Natural killer cell (primary cell): Measurements from ENCODE around the gene NPIPA1. TPM values are rescaled to one million over a fixed set of nuclear protein-coding genes. Genes with fewer than 3 reads are reported as not detected.
"Not testable (repeated sequence)": the region's sequence is repeated elsewhere in the genome, so short reads cannot be mapped to it uniquely, and the experiment has no call there.

Experiments used
- ATAC-seq, 3 donors: fragments of 150-1000 bp in 2 of 3; fragments of 200-7000 bp in 1 of 3; cut with Tn5 transposase; 1 replicate in 1 of 3; 2 replicates in 2 of 3; pipeline ENCODE4 v1.10.0; 2021; ENCODE audit warnings: mild to moderate bottlenecking in 2 of 3, moderate library complexity in 2 of 3
- DNase-seq, 2 donors: peaks; one replicate each; pipeline versions ENCODE4 v3.0.0 to v3.0.0-alpha.2; 2013 to 2021; ENCODE audit warnings: mixed read lengths in 1 of 2
- H3K27ac ChIP-seq: one replicate; pipeline ENCODE4 v1.5.1; 2013; ENCODE audit warnings: mild to moderate bottlenecking, low read length
- H3K27me3 ChIP-seq: one replicate; pipeline ENCODE4 v1.6.1; 2013; ENCODE audit warnings: low read length; ENCODE audit not compliant: control insufficient read depth, insufficient read depth
- H3K36me3 ChIP-seq: one replicate; pipeline ENCODE4 v1.6.1; 2013; ENCODE audit warnings: low read length; ENCODE audit not compliant: control insufficient read depth, insufficient read depth
- H3K4me1 ChIP-seq: one replicate; pipeline ENCODE4 v1.6.1; 2013; ENCODE audit warnings: low read length; ENCODE audit not compliant: control insufficient read depth, insufficient read depth
- H3K4me3 ChIP-seq: one replicate; pipeline ENCODE4 v1.5.1; 2013; ENCODE audit warnings: low read length
- H3K9me3 ChIP-seq: one replicate; pipeline ENCODE4 v1.6.1; 2013; ENCODE audit warnings: low read length; ENCODE audit not compliant: control insufficient read depth, insufficient read depth
- H3K27ac Mint-ChIP-seq, 2 donors: one replicate each; pipeline ENCODE4 v1.8.0; 2022; ENCODE audit warnings: mild to moderate bottlenecking in 2 of 2, mixed read lengths in 2 of 2, moderate library complexity in 1 of 2
- H3K27me3 Mint-ChIP-seq, 2 donors: one replicate each; pipeline ENCODE4 v1.8.0; 2022; ENCODE audit warnings: low read depth in 2 of 2, mixed read lengths in 2 of 2
- H3K36me3 Mint-ChIP-seq: one replicate; pipeline ENCODE4 v1.8.0; 2022; ENCODE audit warnings: mixed read lengths
- H3K4me1 Mint-ChIP-seq, 2 donors: one replicate each; pipeline ENCODE4 v1.8.0; 2022; ENCODE audit warnings: mixed read lengths in 2 of 2
- H3K4me3 Mint-ChIP-seq: one replicate; pipeline ENCODE4 v1.8.0; 2022; ENCODE audit warnings: mild to moderate bottlenecking, moderate library complexity, mixed read lengths
- H3K9me3 Mint-ChIP-seq, 2 donors: one replicate each; pipeline ENCODE4 v1.8.0; 2022; ENCODE audit warnings: mixed read lengths in 2 of 2
- WGBS: methylation state at CpG from one replicate; pipeline ENCODE4 v1.1.7; 2013; ENCODE audit warnings: missing lambda C conversion rate; ENCODE audit not compliant: insufficient coverage; 5-methylcytosine and 5-hydroxymethylcytosine counted together
- intact Hi-C: fragments of 100-400 bp; cut with micrococcal nuclease; formaldehyde crosslinking; loops from one replicate; pipeline ENCODE4 v1.14.2; 2022
- total RNA-seq, 4 donors: library from RNA; stranded (reverse); fragments of 120-200 nt in 1 of 4; gene quantifications; one replicate each; pipeline versions ENCODE4 v1.2.3 to v1.2.4, GENCODE V29; 2013 to 2022

NPIPA1 gene
- total RNA-seq, 3 donors from 2014 or later (not counting 1 experiment from before 2014, with no cell fraction given): 123 to 136 (median 124) TPM

- H3K27ac Mint-ChIP-seq, H3K9me3 ChIP-seq, intact Hi-C loops, DNase-seq, H3K27me3 Mint-ChIP-seq, H3K36me3 ChIP-seq, ATAC-seq, H3K36me3 Mint-ChIP-seq, H3K4me1 ChIP-seq, H3K4me3 Mint-ChIP-seq, H3K27me3 ChIP-seq, H3K9me3 Mint-ChIP-seq, H3K4me3 ChIP-seq, H3K27ac ChIP-seq: not testable (repeated sequence)
- peaks cover 7 to 21% of the 10 kb centered on the region in 2 donors for H3K4me1 Mint-ChIP-seq
- WGBS: 56% methylated on average over 2 of the region's 3 CpGs
These were observed 44.0 kb downstream of the NPIPA1 start for GRCh38 chr16:14981234-14981633.

DNA sequence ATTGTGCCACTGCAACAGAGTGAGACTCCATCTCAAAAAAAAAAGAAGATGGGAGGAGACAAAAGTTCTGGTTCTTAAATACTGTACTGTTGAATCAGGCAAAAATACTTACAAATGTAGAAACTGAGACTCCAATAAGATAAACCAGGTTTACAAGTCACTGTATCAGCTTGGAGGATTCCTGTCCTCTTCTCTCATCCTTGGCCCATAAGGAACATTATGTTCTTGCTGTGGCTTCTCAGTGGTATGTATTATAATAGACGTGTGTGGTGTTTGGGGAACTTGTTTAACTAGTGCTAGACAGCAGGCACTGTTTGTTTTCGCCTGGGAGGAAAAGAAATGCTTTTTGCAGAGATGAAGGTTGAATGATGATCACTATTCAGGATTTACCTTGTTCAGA lies 45.3 kb downstream of the NPIPA1 start:
- ATAC-seq, intact Hi-C loops, H3K27ac ChIP-seq, H3K27me3 Mint-ChIP-seq, H3K4me3 Mint-ChIP-seq, H3K4me3 ChIP-seq, DNase-seq, H3K36me3 ChIP-seq, H3K27me3 ChIP-seq, H3K36me3 Mint-ChIP-seq, H3K4me1 ChIP-seq, H3K27ac Mint-ChIP-seq, H3K9me3 ChIP-seq, H3K9me3 Mint-ChIP-seq: not testable (repeated sequence)
- no CpG with 5 or more reads among the region's 2 CpGs for WGBS
- H3K4me1 Mint-ChIP-seq: peaks cover 4 to 14% of the 10 kb centered on the region in 2 donors

DNA sequence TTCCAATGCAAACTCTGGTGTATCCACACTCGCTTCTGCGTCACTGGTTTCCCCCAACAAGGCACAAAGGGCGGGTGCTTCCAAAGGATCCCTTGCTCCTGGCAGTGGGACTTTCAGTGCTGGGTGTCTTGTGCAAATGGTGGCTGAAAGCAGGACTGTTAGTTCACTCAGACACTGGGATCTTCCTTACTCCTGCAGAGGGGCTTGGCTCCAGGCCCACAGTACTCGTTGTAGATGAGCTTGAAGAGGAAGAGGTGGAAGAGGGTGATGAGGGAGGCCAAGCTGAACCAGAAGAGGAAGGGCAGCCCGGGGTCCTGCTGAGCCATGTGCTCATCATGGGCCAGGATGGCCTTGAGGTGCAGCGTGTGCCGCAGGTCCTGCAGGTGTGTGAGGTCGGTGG lies 50.8 kb downstream of the NPIPA1 start:
- Mint-ChIP-seq H3K4me1 (peaks cover 22 to 29% of the 10 kb centered on the region in 2 donors), H3K4me3 (peak overlapping the region; percentile 5), H3K27ac (peak overlapping the region in 1 of 2 donors; percentile 52)
- H3K36me3 Mint-ChIP-seq, H3K27me3 ChIP-seq, H3K27ac ChIP-seq, H3K27me3 Mint-ChIP-seq, H3K36me3 ChIP-seq, DNase-seq, intact Hi-C loops, H3K4me1 ChIP-seq, H3K4me3 ChIP-seq, H3K9me3 Mint-ChIP-seq, H3K9me3 ChIP-seq: not testable (repeated sequence)
- peak in 1 of 3 donors; percentile 18 for ATAC-seq
- 73% methylated on average over 7 of the region's 8 CpGs for WGBS

- H3K4me1 ChIP-seq, H3K27me3 ChIP-seq, H3K9me3 ChIP-seq, H3K27me3 Mint-ChIP-seq, DNase-seq, intact Hi-C loops, H3K9me3 Mint-ChIP-seq, H3K27ac ChIP-seq, H3K36me3 Mint-ChIP-seq, H3K36me3 ChIP-seq, H3K4me3 ChIP-seq: not testable (repeated sequence)
- ATAC-seq: peak in 2 of 3 donors; percentile 18 to 54
- Mint-ChIP-seq H3K27ac (peak overlapping the region in 1 of 2 donors; percentile 52), H3K4me1 (peaks cover 23 to 33% of the 10 kb centered on the region in 2 donors), H3K4me3 (peak overlapping the region; percentile 72)
- 89% methylated on average over 25 of the region's 25 CpGs for WGBS
These were observed 51.5 kb downstream of the NPIPA1 start for GRCh38 chr16:14988661-14989191.

DNA sequence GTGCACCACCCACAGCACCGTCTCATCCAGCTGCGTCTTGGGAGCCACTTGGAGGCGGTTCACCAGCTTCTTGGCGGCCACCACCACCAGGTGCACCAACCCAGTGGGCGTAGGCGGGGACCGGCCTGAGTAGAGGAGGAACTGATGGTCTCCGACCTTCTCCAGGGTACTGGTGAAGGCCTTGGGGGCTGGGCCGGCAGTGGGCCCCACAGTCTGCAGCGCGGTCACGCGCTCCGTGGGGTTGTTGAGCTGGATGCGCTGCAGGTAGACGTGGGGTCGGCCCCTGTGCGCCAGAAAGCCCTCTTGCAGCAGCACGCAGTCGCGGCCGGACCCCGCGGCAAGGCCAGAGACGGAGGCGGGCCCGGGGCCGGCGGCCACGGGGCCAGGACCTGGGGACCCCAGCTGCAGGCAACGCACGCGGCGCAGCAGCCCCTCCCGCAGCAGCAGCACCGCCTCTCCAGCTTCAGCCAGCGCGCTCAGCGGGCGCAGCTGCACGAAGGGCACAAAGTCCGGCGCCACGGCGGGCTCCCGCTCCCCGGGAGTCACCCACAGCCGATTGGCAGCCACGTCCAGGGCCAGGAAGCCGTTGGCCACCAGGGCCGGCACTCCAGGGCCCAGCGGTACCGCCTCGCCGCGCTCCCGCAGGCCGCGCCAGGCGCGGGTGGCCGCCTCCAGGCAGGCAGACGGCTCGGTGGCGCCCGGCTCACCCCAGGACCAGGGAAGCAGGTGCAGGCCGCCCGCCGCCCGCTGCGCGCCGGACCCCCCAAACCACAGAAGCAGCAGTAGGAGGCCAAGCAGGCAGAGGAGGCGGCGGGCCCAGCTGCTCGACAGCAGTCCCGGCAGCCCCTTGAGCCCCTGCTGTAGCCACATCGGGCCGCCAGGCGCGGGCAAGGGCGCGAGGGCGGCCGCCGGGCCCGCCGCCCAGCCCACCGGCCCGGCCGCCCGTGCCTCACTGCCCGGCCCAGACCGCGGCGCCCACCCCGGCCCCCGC lies 52.3 kb downstream of the NPIPA1 start:
- H3K27ac Mint-ChIP-seq: not testable (repeated sequence)

DNA sequence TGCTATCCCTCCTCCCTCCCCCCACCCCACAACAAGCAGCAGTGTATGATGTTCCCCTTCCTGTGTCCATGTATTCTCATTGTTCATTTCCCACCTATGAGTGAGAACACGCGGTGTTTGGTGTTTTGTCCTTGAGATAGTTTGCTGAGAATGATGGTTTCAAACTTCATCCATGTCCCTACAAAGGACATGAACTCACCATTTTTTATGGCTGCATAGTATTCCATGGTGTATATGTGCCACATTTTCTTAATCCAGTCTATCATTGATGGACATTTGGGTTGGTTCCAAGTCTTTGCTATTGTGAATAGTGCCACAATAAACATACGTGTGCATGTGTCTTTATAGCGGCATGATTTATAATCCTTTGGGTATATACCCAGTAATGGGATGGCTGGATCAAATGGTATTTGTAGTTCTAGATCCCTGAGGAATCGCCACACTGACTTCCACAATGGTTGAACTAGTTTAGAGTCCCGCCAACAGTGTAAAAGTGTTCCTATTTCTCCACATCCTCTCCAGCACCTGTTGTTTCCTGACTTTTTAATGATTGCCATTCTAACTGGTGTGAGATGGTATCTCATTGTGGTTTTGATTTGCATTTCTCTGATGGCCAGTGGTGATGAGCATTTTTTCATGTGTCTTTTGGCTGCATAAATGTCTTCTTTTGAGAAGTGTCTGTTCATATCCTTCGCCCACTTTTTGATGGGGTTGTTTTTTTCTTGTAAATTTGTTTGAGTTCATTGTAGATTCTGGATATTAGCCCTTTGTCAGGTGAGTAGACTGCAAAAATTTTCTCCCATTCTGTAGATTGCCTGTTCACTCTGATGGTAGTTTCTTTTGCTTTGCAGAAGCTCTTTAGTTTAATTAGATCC lies 56.3 kb downstream of the NPIPA1 start:
- H3K4me3 Mint-ChIP-seq, ATAC-seq, intact Hi-C loops, H3K27ac Mint-ChIP-seq, H3K27ac ChIP-seq, H3K27me3 Mint-ChIP-seq, H3K36me3 ChIP-seq, H3K4me1 ChIP-seq, DNase-seq, H3K27me3 ChIP-seq, H3K9me3 ChIP-seq, H3K4me3 ChIP-seq, H3K36me3 Mint-ChIP-seq, H3K9me3 Mint-ChIP-seq: not testable (repeated sequence)
- H3K4me1 Mint-ChIP-seq: peaks cover 41 to 50% of the 10 kb centered on the region in 2 donors
- WGBS: 100% methylated on average over 3 of the region's 7 CpGs

More for the DNA sequence above, 52.3 kb downstream of the NPIPA1 start:
- H3K36me3 Mint-ChIP-seq, H3K27ac ChIP-seq, intact Hi-C loops, DNase-seq, H3K4me1 ChIP-seq, H3K36me3 ChIP-seq, H3K4me3 ChIP-seq, H3K27me3 Mint-ChIP-seq, H3K27me3 ChIP-seq, H3K9me3 ChIP-seq, H3K9me3 Mint-ChIP-seq: not testable (repeated sequence)
- ATAC-seq: peak; percentile 43 to 54 (median 47)
- peaks cover 32 to 40% of the 10 kb centered on the region in 2 donors for H3K4me1 Mint-ChIP-seq
- 60% methylated on average over 79 of the region's 98 CpGs for WGBS
- H3K4me3 Mint-ChIP-seq: peak overlapping the region; percentile 81

DNA sequence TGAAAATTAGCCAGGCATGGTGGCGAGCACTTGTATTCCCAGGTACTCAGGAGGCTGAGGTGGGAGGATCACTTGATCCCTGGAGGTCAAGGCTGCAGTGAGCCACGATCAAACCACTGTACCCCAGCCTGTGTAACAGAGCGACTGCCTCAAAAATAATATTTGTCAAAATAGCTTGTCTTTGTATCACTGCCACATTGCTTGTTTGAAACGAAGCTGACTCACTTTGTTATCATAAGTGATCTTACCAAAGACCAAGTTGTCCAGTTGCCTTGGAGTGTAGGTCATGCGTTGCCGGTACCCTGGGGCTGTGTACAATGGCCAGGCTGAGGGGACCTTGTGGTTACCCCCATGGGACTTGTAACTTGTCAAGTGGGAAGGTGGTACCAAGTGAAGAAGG lies 59.5 kb downstream of the NPIPA1 start:
- H3K27me3 Mint-ChIP-seq, DNase-seq, ATAC-seq, H3K27ac Mint-ChIP-seq, H3K4me1 ChIP-seq, H3K4me3 ChIP-seq, H3K27me3 ChIP-seq, H3K9me3 ChIP-seq, intact Hi-C loops, H3K27ac ChIP-seq, H3K4me3 Mint-ChIP-seq, H3K9me3 Mint-ChIP-seq: not testable (repeated sequence)
- Mint-ChIP-seq H3K4me1 (peaks cover 30 to 40% of the 10 kb centered on the region in 2 donors), H3K36me3 (peaks cover 12% of the 10 kb centered on the region)
- H3K36me3 ChIP-seq: peaks cover 13% of the 10 kb centered on the region
- 84% methylated on average over 4 of the region's 6 CpGs for WGBS
